A549 (cell line): ENCODE data around the gene SMURF1.

Experiments used
- CEBPB ChIP-seq, 2 experiments: fragments of >200 bp in 1 of 2; sonication (Bioruptor Twin) in 1 of 2; formaldehyde crosslinking in 1 of 2; IDR thresholded peaks; 2 replicates each; pipeline ENCODE4 v1.6.1; 2012 to 2016
- CTCF ChIP-seq: fragments of >200 bp; sonication (Bioruptor Twin); formaldehyde crosslinking; IDR thresholded peaks from 3 replicates; pipeline ENCODE4 v1.5.1; 2016
- KDM5A ChIP-seq: fragments of 200-600 bp; sonication (generic); IDR thresholded peaks from 2 replicates; pipeline ENCODE4 v1.6.1; 2016; ENCODE audit warnings: antibody characterized with exemption, mild to moderate bottlenecking
- POLR2A ChIP-seq: IDR thresholded peaks from 2 replicates; pipeline ENCODE4 v1.6.1; 2012; ENCODE audit warnings: mild to moderate bottlenecking, low read length
- SREBF2 ChIP-seq: fragments of 450-650 bp; IDR thresholded peaks from 2 replicates; pipeline ENCODE4 v1.6.1; 2014; ENCODE audit warnings: mild to moderate bottlenecking, moderate library complexity

GRCh38 chr7:99139036-99139435, 4.9 kb downstream of the SMURF1 start:
- TF ChIP-seq CEBPB (IDR thresholded peaks at IDR 0.05) (no peak), CTCF (no peak), SREBF2 (no peak), POLR2A (no peak), KDM5A (no peak)
